Endodermal cell (in vitro differentiated cells): Measurements from ENCODE around the gene FAM168B. TPM values are rescaled to one million over a fixed set of nuclear protein-coding genes. Genes with fewer than 3 reads are reported as not detected.

Experiments used
- DNase-seq: peaks from one replicate; pipeline ENCODE4 v3.0.0-alpha.2; 2017
- H3K27ac ChIP-seq: 2 replicates; pipeline ENCODE4 v1.5.1; 2013; ENCODE audit warnings: mild to moderate bottlenecking, low read depth, low read length, moderate library complexity
- H3K27me3 ChIP-seq: 2 replicates; pipeline ENCODE4 v1.6.1; 2013; ENCODE audit warnings: mild to moderate bottlenecking, low read length, moderate library complexity; ENCODE audit not compliant: insufficient read depth, control insufficient read depth, poor library complexity, severe bottlenecking
- H3K36me3 ChIP-seq: 2 replicates; pipeline ENCODE4 v1.7.0; 2013; ENCODE audit warnings: mild to moderate bottlenecking, low read length, moderate library complexity; ENCODE audit not compliant: control insufficient read depth, insufficient read depth
- H3K4me1 ChIP-seq: one replicate; pipeline ENCODE4 v1.7.0; 2013; ENCODE audit warnings: low read length; ENCODE audit not compliant: control insufficient read depth, insufficient read depth
- H3K4me3 ChIP-seq: 2 replicates; pipeline ENCODE4 v1.5.1; 2013; ENCODE audit warnings: mild to moderate bottlenecking, low read length, moderate library complexity
- H3K9ac ChIP-seq: 2 replicates; pipeline ENCODE4 v1.6.1; 2013; ENCODE audit warnings: mild to moderate bottlenecking, low read length, moderate library complexity; ENCODE audit not compliant: poor library complexity, severe bottlenecking; ENCODE audit errors: extremely low read depth
- H3K9me3 ChIP-seq: 2 replicates; pipeline ENCODE4 v1.6.1; 2013; ENCODE audit warnings: mild to moderate bottlenecking, low read length, moderate library complexity; ENCODE audit not compliant: control insufficient read depth
- H3K27ac Mint-ChIP-seq: 2 replicates; pipeline ENCODE4 v1.8.0; 2020; ENCODE audit warnings: mixed read lengths
- H3K27me3 Mint-ChIP-seq: 2 replicates; pipeline ENCODE4 v1.8.0; 2021; ENCODE audit warnings: mild to moderate bottlenecking, mixed read lengths; ENCODE audit not compliant: insufficient read depth
- H3K36me3 Mint-ChIP-seq: 2 replicates; pipeline ENCODE4 v1.8.0; 2020; ENCODE audit warnings: low read depth, mixed read lengths
- H3K4me1 Mint-ChIP-seq: 2 replicates; pipeline ENCODE4 v1.8.0; 2020; ENCODE audit warnings: mixed read lengths
- H3K4me3 Mint-ChIP-seq: 2 replicates; pipeline ENCODE4 v1.8.0; 2020; ENCODE audit warnings: mild to moderate bottlenecking, moderate library complexity, mixed read lengths
- H3K9me3 Mint-ChIP-seq: 2 replicates; pipeline ENCODE4 v1.8.0; 2020; ENCODE audit warnings: mild to moderate bottlenecking, mixed read lengths
- CTCF ChIP-seq: fragments of 200-600 bp; sonication (generic); conservative IDR thresholded peaks from 2 replicates; pipeline ENCODE4 v1.5.0; 2021; ENCODE audit warnings: antibody characterized with exemption, mild to moderate bottlenecking
- WGBS, 2 experiments: methylation state at CpG; one replicate each; pipeline versions ENCODE4 v1.1.5 to v1.1.7; 2013; ENCODE audit warnings: missing lambda C conversion rate in 2 of 2, mixed read lengths in 1 of 2; ENCODE audit not compliant: insufficient coverage in 1 of 2, insufficient read length in 1 of 2; 5-methylcytosine and 5-hydroxymethylcytosine counted together
- total RNA-seq, 2 donors: library from RNA; stranded (reverse); fragmentation: NEBNext Ultra II Directional in 1 of 2; extraction: Animal tissue kit (Norgen Biotek cat#: 25700) in 1 of 2; gene quantifications; 2 replicates in 1 of 2; 3 replicates in 1 of 2; pipeline ENCODE4 v1.2.1, GENCODE V29; 2021

FAM168B gene
- total RNA-seq, 2 donors from 2014 or later: 77.5 to 77.6 TPM

GRCh38 chr2:131127076-131127475 lies 33.8 kb upstream of the FAM168B start:
- Mint-ChIP-seq H3K36me3 (peaks cover 82% of the 10 kb centered on the region), H3K27ac (no peak overlapping the region)
- 89 to 90% methylated on average over 3 of the region's 3 CpGs for WGBS, 2 experiments

GRCh38 chr2:131126436-131126835 lies 33.2 kb upstream of the FAM168B start:
- H3K9me3 Mint-ChIP-seq: peaks cover 11% of the 10 kb centered on the region
- H3K27me3 Mint-ChIP-seq: no peaks in the 10 kb centered on the region
- peaks cover 82% of the 10 kb centered on the region for H3K36me3 Mint-ChIP-seq
- peaks cover 10% of the 10 kb centered on the region for H3K9me3 ChIP-seq
- H3K27ac ChIP-seq: no peak overlapping the region
- H3K36me3 ChIP-seq: peaks cover 81% of the 10 kb centered on the region
- no peak overlapping the region for H3K27ac Mint-ChIP-seq
- no peaks in the 10 kb centered on the region for H3K27me3 ChIP-seq
- no peaks in the 10 kb centered on the region for H3K4me1 ChIP-seq
- TF ChIP-seq CTCF: no peak
- no peak for DNase-seq
- H3K4me3 Mint-ChIP-seq: no peak overlapping the region
- H3K9ac ChIP-seq: no peak overlapping the region
- 95 to 100% methylated on average over 3 to 5 of the region's 5 CpGs for WGBS, 2 experiments
- H3K4me3 ChIP-seq: no peak overlapping the region
- H3K4me1 Mint-ChIP-seq: no peaks in the 10 kb centered on the region

More at GRCh38 chr2:131127076-131127475, 33.8 kb upstream of the FAM168B start:
- H3K4me3 Mint-ChIP-seq: no peak overlapping the region
- TF ChIP-seq CTCF: no peak
- H3K4me1 Mint-ChIP-seq: no peaks in the 10 kb centered on the region
- H3K9me3 ChIP-seq: peaks cover 10% of the 10 kb centered on the region
- no peaks in the 10 kb centered on the region for H3K4me1 ChIP-seq
- DNase-seq: no peak
- H3K4me3 ChIP-seq: no peak overlapping the region
- H3K36me3 ChIP-seq: peaks cover 85% of the 10 kb centered on the region
- no peaks in the 10 kb centered on the region for H3K27me3 ChIP-seq
- H3K9me3 Mint-ChIP-seq: peaks cover 11% of the 10 kb centered on the region
- H3K27ac ChIP-seq: no peak overlapping the region
- no peak overlapping the region for H3K9ac ChIP-seq
- H3K27me3 Mint-ChIP-seq: no peaks in the 10 kb centered on the region

GRCh38 chr2:131125195-131125757 lies 32.0 kb upstream of the FAM168B start:
- Histone ChIP-seq H3K36me3 (peaks cover 75% of the 10 kb centered on the region), H3K27me3 (no peaks in the 10 kb centered on the region), H3K9ac (no peak overlapping the region), H3K4me3 (no peak overlapping the region), H3K9me3 (peaks cover 9% of the 10 kb centered on the region), H3K27ac (no peak overlapping the region), H3K4me1 (no peaks in the 10 kb centered on the region)
- Mint-ChIP-seq H3K27me3 (no peaks in the 10 kb centered on the region), H3K4me3 (no peak overlapping the region), H3K9me3 (peaks cover 11% of the 10 kb centered on the region), H3K36me3 (peaks cover 80% of the 10 kb centered on the region), H3K4me1 (no peaks in the 10 kb centered on the region), H3K27ac (no peak overlapping the region)
- WGBS, 2 experiments: 94 to 97% methylated on average over 7 of the region's 7 CpGs
- TF ChIP-seq CTCF: no peak
- DNase-seq: no peak
